Measurements from ENCODE around the gene PRPSAP2. TPM values are rescaled to one million over a fixed set of nuclear protein-coding genes. Genes with fewer than 3 reads are reported as not detected.

PRPSAP2 gene
- polyA plus RNA-seq, 1 donor (not counting 4 experiments of a cell fraction or from before 2014, with no cell fraction given) = 39.1 TPM

DNA sequence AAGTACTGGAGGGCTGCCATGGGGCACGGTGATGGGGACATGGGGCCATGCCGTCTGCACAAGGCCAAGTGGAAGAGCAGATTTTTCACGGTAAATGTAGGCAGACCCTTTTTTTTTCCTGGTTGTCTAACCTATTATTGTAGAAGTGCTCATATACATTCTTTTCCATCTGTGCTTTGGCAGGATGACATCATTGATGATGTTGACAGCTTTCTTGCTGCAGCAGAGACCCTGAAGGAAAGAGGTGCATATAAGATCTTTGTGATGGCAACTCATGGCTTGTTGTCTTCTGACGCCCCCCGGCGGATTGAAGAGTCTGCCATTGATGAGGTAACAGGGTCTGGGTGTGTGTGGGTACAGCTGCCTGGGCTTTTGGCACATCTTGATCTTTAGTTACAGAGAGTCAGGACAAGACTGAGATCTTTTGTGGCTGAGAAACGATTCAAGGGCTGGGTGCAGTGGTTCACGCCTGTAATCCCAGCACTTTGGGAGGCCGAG lies 70.7 kb downstream of the PRPSAP2 start:
- DNase-seq (ENCODE audit: low read depth, low spot score) = no peak
- TF ChIP-seq, protein P1, sequence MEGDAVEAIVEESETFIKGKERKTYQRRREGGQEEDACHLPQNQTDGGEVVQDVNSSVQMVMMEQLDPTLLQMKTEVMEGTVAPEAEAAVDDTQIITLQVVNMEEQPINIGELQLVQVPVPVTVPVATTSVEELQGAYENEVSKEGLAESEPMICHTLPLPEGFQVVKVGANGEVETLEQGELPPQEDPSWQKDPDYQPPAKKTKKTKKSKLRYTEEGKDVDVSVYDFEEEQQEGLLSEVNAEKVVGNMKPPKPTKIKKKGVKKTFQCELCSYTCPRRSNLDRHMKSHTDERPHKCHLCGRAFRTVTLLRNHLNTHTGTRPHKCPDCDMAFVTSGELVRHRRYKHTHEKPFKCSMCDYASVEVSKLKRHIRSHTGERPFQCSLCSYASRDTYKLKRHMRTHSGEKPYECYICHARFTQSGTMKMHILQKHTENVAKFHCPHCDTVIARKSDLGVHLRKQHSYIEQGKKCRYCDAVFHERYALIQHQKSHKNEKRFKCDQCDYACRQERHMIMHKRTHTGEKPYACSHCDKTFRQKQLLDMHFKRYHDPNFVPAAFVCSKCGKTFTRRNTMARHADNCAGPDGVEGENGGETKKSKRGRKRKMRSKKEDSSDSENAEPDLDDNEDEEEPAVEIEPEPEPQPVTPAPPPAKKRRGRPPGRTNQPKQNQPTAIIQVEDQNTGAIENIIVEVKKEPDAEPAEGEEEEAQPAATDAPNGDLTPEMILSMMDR (optimal IDR thresholded peaks at IDR 0.05 in 1 of 3, IDR thresholded peaks at IDR 0.05 in 1 of 3, conservative IDR thresholded peaks at IDR 0.05 in 1 of 3; ENCODE audit: extremely low read depth in 1 of 3, insufficient read depth in 2 of 3, low read length in 3 of 3) = no peak
- TF ChIP-seq EZH2 (IDR thresholded peaks at IDR 0.05; ENCODE audit: low read length) = no peak
- Histone ChIP-seq H3K4me2 (ENCODE audit: control insufficient read depth, extremely low read depth, insufficient read depth, low read depth, low read length) (no peak overlapping the region), H3K4me1 (ENCODE audit: control insufficient read depth, extremely low read depth, insufficient read depth, low read length) (no peaks in the 10 kb centered on the region), H3K9ac (ENCODE audit: control insufficient read depth, extremely low read depth, insufficient read depth, low read length) (no peak overlapping the region), H2AFZ (ENCODE audit: control insufficient read depth, low read length) (no peak overlapping the region), H3K79me2 (ENCODE audit: control insufficient read depth, insufficient read depth, low read length) (no peaks in the 10 kb centered on the region), H4K20me1 (ENCODE audit: control insufficient read depth, extremely low read depth, insufficient read depth, low read length) (no peaks in the 10 kb centered on the region), H3K36me3 (ENCODE audit: control insufficient read depth in 2 of 2, extremely low read depth in 1 of 2, insufficient read depth in 2 of 2, low read length in 2 of 2) (peaks cover 14 to 22% of the 10 kb centered on the region in 2 experiments), H3K9me1 (ENCODE audit: control insufficient read depth, extremely low read depth, insufficient read depth, low read length) (no peaks in the 10 kb centered on the region), H3K4me3 (ENCODE audit: control insufficient read depth in 2 of 3, extremely low read depth in 1 of 3, insufficient read depth in 2 of 3, low read depth in 1 of 3, low read length in 3 of 3) (no peak overlapping the region), H3K27me3 (ENCODE audit: control insufficient read depth, extremely low read depth, insufficient read depth, low read length) (no peaks in the 10 kb centered on the region), H3K27ac (ENCODE audit: control insufficient read depth, insufficient read depth, low read length) (no peak overlapping the region), H3K9me3 (ENCODE audit: control insufficient read depth, low read depth, low read length) (no peaks in the 10 kb centered on the region)
- no peak for FAIRE-seq
- dilution Hi-C loops (cut with MboI; ENCODE audit: extremely low pct_ligation_motif_present, low sequenced_read_pairs) = no loop called here

DNA sequence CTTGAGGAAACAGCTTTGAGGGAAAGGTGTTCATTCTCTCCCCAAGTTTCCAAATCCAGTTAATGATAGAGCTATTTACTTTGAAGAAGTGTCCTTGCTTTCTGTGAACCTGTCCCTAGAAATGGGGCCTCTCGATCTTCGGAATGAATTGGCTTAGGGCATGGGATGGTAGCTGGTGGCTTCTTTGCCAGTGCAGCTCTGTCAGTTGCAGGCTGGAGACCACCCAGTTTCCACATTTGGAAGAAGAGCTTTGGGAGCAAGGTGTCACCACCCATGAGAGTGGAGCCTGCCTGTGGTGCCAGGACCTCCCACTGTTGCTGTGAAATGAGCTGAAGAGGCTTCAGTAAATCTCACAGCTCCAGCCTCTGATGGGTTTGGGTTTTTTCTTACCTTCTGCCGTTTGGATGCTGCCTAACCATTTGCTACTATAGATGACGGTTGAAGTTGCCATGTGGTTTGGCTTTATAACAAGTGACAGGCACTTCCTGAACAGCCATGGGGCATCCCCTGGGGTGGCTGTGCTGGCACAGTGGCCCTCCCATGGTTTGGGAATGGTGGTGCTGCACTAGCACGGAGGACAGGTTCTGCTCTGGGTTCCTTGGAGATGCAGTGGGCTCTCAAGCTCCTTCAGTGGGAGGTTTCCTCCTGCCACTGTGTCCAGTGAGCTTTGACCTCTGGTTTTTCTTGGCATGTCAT lies 74.6 kb downstream of the PRPSAP2 start:
- no peaks in the 10 kb centered on the region for H3K79me2 ChIP-seq (ENCODE audit: control insufficient read depth, insufficient read depth, low read length)
- dilution Hi-C loops (cut with MboI; ENCODE audit: extremely low pct_ligation_motif_present, low sequenced_read_pairs) = no loop called here
- no peak overlapping the region for H3K4me2 ChIP-seq (ENCODE audit: control insufficient read depth, extremely low read depth, insufficient read depth, low read depth, low read length)
- TF ChIP-seq EZH2 (IDR thresholded peaks at IDR 0.05; ENCODE audit: low read length) = no peak
- TF ChIP-seq, protein P1 (optimal IDR thresholded peaks at IDR 0.05 in 1 of 3, IDR thresholded peaks at IDR 0.05 in 1 of 3, conservative IDR thresholded peaks at IDR 0.05 in 1 of 3; ENCODE audit: extremely low read depth in 1 of 3, insufficient read depth in 2 of 3, low read length in 3 of 3) = no peak
- H3K36me3 ChIP-seq (ENCODE audit: control insufficient read depth in 2 of 2, extremely low read depth in 1 of 2, insufficient read depth in 2 of 2, low read length in 2 of 2) = peaks cover 12% of the 10 kb centered on the region in 2 experiments
- H3K9me1 ChIP-seq (ENCODE audit: control insufficient read depth, extremely low read depth, insufficient read depth, low read length) = no peaks in the 10 kb centered on the region
- H3K27ac ChIP-seq (ENCODE audit: control insufficient read depth, insufficient read depth, low read length) = no peak overlapping the region
- H3K4me3 ChIP-seq (ENCODE audit: control insufficient read depth in 2 of 3, extremely low read depth in 1 of 3, insufficient read depth in 2 of 3, low read depth in 1 of 3, low read length in 3 of 3) = no peak overlapping the region
- H3K27me3 ChIP-seq (ENCODE audit: control insufficient read depth, extremely low read depth, insufficient read depth, low read length) = no peaks in the 10 kb centered on the region
- no peaks in the 10 kb centered on the region for H4K20me1 ChIP-seq (ENCODE audit: control insufficient read depth, extremely low read depth, insufficient read depth, low read length)
- DNase-seq (ENCODE audit: low read depth, low spot score) = no peak
- FAIRE-seq = no peak
- H2AFZ ChIP-seq (ENCODE audit: control insufficient read depth, low read length) = no peak overlapping the region
- no peak overlapping the region for H3K9ac ChIP-seq (ENCODE audit: control insufficient read depth, extremely low read depth, insufficient read depth, low read length)
- H3K9me3 ChIP-seq (ENCODE audit: control insufficient read depth, low read depth, low read length) = no peaks in the 10 kb centered on the region
- H3K4me1 ChIP-seq (ENCODE audit: control insufficient read depth, extremely low read depth, insufficient read depth, low read length) = no peaks in the 10 kb centered on the region
